C4-2B (cell line): Measurements from ENCODE around the gene PRR7.
A peak's percentile ranks its signal among the peaks of the same experiment; 100 is the strongest.

Experiments
- H3K27ac ChIP-seq: fragments of 450-650 bp; 2 replicates; pipeline ENCODE4 v1.5.1; 2017
- CTCF ChIP-seq: fragments of 450-650 bp; conservative IDR thresholded peaks from 2 replicates; pipeline ENCODE4 v1.5.1; 2017; ENCODE audit warnings: mild to moderate bottlenecking
- ZFX ChIP-seq: fragments of 450-650 bp; IDR thresholded peaks from 2 replicates; pipeline ENCODE4 v1.6.1; 2017

PRR7 gene

GRCh38 chr5:177455661-177456590, 9.3 kb downstream of the PRR7 start:
- H3K27ac ChIP-seq: peak overlapping the region; percentile 84
- TF ChIP-seq CTCF (peak; percentile 92), ZFX (no peak)

- TF ChIP-seq ZFX (no peak), CTCF (peak; percentile 68)
- H3K27ac ChIP-seq: no peak overlapping the region
Measured at GRCh38 chr5:177456591-177456964, 10.0 kb downstream of the PRR7 start.

GRCh38 chr5:177456976-177457851, 10.6 kb downstream of the PRR7 start:
- TF ChIP-seq CTCF (no peak; the same call in 1 of the 2 replicates), ZFX (no peak)
- H3K27ac ChIP-seq: no peak overlapping the region

GRCh38 chr5:177457852-177458681, 11.5 kb downstream of the PRR7 start:
- TF ChIP-seq ZFX (no peak), CTCF (no peak)
- H3K27ac ChIP-seq: no peak overlapping the region

- TF ChIP-seq CTCF (no peak), ZFX (no peak)
- no peak overlapping the region for H3K27ac ChIP-seq
Measured at GRCh38 chr5:177458912-177459350, 12.3 kb downstream of the PRR7 start.

GRCh38 chr5:177459357-177459756, 12.7 kb downstream of the PRR7 start:
- no peak overlapping the region for H3K27ac ChIP-seq
- no peak for TF ChIP-seq ZFX
- no peak for TF ChIP-seq CTCF
